GM23248 (cell line): ENCODE results near the gene ELMOD1.

Source experiments
- EZH2 ChIP-seq: fragments of 200-600 bp; sonication (generic); IDR thresholded peaks from 2 replicates; pipeline ENCODE4 v1.6.1; 2018; ENCODE audit warnings: antibody characterized with exemption, mild to moderate bottlenecking; ENCODE audit not compliant: insufficient read depth, poor library complexity, severe bottlenecking
- EZH2phosphoT487 ChIP-seq: fragments of 200-600 bp; sonication (generic); IDR thresholded peaks from 2 replicates; pipeline ENCODE4 v1.6.1; 2018; ENCODE audit warnings: antibody characterized with exemption, moderate library complexity, mild to moderate bottlenecking, low read depth; ENCODE audit not compliant: insufficient read depth

DNA sequence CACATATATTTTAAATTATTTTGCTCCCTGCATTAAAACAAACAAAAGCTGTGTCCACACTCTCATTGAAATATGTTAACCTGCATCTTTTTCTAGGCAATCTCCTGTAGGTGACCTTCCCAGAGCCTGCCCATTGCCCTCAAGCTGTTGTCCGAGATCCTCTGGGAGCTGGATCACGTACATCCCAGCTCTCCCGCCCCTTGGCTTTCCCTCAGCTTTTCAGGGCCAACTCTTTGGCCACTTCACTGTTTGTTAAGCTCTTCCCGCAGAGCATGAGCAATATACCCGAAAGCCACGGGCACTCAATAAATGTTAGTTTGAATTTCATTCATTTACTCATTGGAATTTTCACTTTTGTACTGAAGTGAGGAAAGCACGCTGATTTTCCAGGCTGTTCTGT is 32.2 kb downstream of the ELMOD1 start:
- TF ChIP-seq EZH2 (no peak), EZH2phosphoT487 (no peak)
